ENCODE data around the gene CARD19. TPM values are rescaled to one million over a fixed set of nuclear protein-coding genes. Genes with fewer than 3 reads are reported as not detected.

The CARD19 gene
- total and polyA plus RNA-seq, 2 of the 8 experiments (the other 6 are each of a cell fraction or from before 2014, with no cell fraction given) = 21.2 to 112 TPM

GRCh38 chr9:93094658-93095204 lies 1.3 kb upstream of the CARD19 start (continued):
- TF ChIP-seq CHD7 (IDR thresholded peaks at IDR 0.05; ENCODE audit: insufficient replicate concordance, low read length) = no peak
- no peak for TF ChIP-seq TAF1 (IDR thresholded peaks at IDR 0.05; ENCODE audit: low read depth, low read length)
- no peak for TF ChIP-seq TCF12 (IDR thresholded peaks at IDR 0.05; ENCODE audit: low read depth, low read length)

Data from H1 (cell line).